HPDE6-E6E7 (cell line): ENCODE data around the gene INTS7.

Experiments used
- DNase-seq: peaks from one replicate; pipeline ENCODE4 v3.0.0; 2011; ENCODE audit warnings: missing footprints; ENCODE audit errors: extremely low spot score

INTS7 gene

GRCh38 chr1:212035123-212035834, at the start of gene INTS7, which contains the start of gene DTL:
TSS of gene INTS7 (minus strand) at chr1:212035557. CDS start at chr1:212035437, 120 bp downstream.
TSS of gene DTL (plus strand) at chr1:212035748. CDS start at chr1:212035891, 143 bp downstream.
- DNase-seq = peak; percentile 98

GRCh38 chr1:212082765-212083406, 47.5 kb upstream of the INTS7 start:
- no peak for DNase-seq

- DNase-seq = no peak
These were observed 43.5 kb upstream of the INTS7 start for GRCh38 chr1:212078826-212079225.

- DNase-seq = peak; percentile 41
These were observed 41.7 kb upstream of the INTS7 start for GRCh38 chr1:212077028-212077427.

GRCh38 chr1:212074856-212075255, 39.5 kb upstream of the INTS7 start:
- no peak for DNase-seq

GRCh38 chr1:212074313-212074712, 39.0 kb upstream of the INTS7 start:
- no peak for DNase-seq

GRCh38 chr1:212073490-212073889, 38.1 kb upstream of the INTS7 start:
- no peak for DNase-seq

GRCh38 chr1:212072047-212072446, 36.7 kb upstream of the INTS7 start:
- no peak for DNase-seq

- DNase-seq = peak; percentile 21
These were observed 35.5 kb upstream of the INTS7 start for GRCh38 chr1:212070720-212071302.

- no peak for DNase-seq
These were observed 32.4 kb upstream of the INTS7 start for GRCh38 chr1:212067787-212068186.

GRCh38 chr1:212062832-212063438, 27.6 kb upstream of the INTS7 start:
- no peak for DNase-seq

GRCh38 chr1:212060632-212061472, 25.5 kb upstream of the INTS7 start:
- no peak for DNase-seq

- DNase-seq = no peak
These were observed 20.0 kb upstream of the INTS7 start for GRCh38 chr1:212055333-212055732.

- DNase-seq = no peak
These were observed 18.6 kb upstream of the INTS7 start for GRCh38 chr1:212053993-212054392.

GRCh38 chr1:212045981-212046380, 10.6 kb upstream of the INTS7 start:
- no peak for DNase-seq

GRCh38 chr1:212044851-212045250, 9.5 kb upstream of the INTS7 start:
- DNase-seq = no peak

- no peak for DNase-seq
These were observed 7.1 kb upstream of the INTS7 start for GRCh38 chr1:212042436-212042835.

- no peak for DNase-seq
These were observed 5.5 kb upstream of the INTS7 start for GRCh38 chr1:212040629-212041412.

GRCh38 chr1:212039622-212040021, 4.3 kb upstream of the INTS7 start:
- DNase-seq = no peak

GRCh38 chr1:212037900-212038299, 2.5 kb upstream of the INTS7 start:
- no peak for DNase-seq
